Measurements from ENCODE around the gene MAEA. TPM values are rescaled to one million over a fixed set of nuclear protein-coding genes. Genes with fewer than 3 reads are reported as not detected.

MAEA gene
- total RNA-seq, 1 donor from 2014 or later = 65.8 TPM

- Histone ChIP-seq H3K36me3 (peaks cover 63% of the 10 kb centered on the region), H3K4me1 (peaks cover 3% of the 10 kb centered on the region), H3K27me3 (ENCODE audit: low read depth) (no peaks in the 10 kb centered on the region), H3K9me3 (no peaks in the 10 kb centered on the region), H3K4me3 (no peak overlapping the region), H3K27ac (no peak overlapping the region)
- no peak for TF ChIP-seq CTCF (IDR thresholded peaks at IDR 0.05)
- no peak for ATAC-seq
- no peak for DNase-seq
- intact Hi-C loops (cut with DNase I) = no loop called here
Observed at GRCh38 chr4:1338752-1339414, 49.2 kb downstream of the MAEA start.

DNA sequence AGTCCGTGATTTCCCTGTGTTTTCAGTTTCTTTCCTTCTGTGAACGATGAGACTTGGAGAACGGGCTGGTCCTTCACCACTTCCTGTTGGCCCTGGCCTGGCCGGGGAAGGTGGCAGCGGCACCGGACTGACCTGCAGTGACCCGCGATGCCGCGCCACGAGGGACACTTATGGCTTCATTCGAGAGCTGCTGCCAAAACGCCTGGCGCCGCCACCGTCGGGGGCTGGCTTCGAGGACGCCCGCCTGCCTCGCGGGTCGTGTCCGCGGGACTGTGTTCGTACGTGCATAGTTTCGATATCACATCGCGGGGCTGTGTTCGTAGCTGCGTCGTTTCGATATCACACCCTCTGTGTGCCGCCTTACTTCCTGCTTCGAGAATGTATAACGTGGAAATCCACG, 49.8 kb downstream of the MAEA start:
- Histone ChIP-seq H3K36me3 (peaks cover 59% of the 10 kb centered on the region), H3K4me1 (peaks cover under 1% of the 10 kb centered on the region), H3K27ac (no peak overlapping the region), H3K27me3 (ENCODE audit: low read depth) (no peaks in the 10 kb centered on the region), H3K4me3 (no peak overlapping the region), H3K9me3 (no peaks in the 10 kb centered on the region)
- no peak for TF ChIP-seq CTCF (IDR thresholded peaks at IDR 0.05)
- intact Hi-C loops (cut with DNase I) = no loop called here
- DNase-seq = peak; percentile 44
- no peak for ATAC-seq

DNA sequence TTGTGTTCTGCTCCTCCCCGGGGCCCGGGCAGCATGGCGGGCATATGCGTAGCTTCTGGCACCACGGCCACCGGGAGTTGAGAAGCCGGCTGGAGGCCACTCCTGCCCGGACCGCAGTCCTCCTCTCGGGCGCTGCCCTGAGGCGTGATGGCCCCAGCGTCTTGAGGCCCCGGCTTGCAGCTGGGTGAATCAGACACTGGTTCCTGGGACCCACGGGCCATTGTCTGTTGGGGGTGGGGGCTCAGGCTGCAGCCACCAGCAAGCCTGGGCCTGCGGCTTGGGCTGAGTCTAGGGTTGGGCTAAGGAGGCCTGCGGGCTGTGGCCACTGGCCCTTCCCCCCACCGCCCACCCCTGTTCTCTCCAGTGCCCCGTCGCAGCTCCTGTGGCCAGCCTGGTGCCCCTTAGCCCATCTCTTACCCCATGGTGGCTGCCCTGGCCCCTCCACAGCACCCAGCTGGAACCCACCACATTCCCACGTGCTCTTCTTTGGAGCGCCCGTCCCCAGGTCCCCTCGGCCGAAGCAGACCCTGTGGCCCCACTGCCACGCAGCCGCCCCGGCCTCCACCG, 50.6 kb downstream of the MAEA start:
- intact Hi-C loops (cut with DNase I) = no loop called here
- H3K27me3 ChIP-seq (ENCODE audit: low read depth) = no peaks in the 10 kb centered on the region
- ATAC-seq (peak in 1 of 2 donors; percentile 11), DNase-seq (no peak)
- no peak overlapping the region for H3K27ac ChIP-seq
- peaks cover 6% of the 10 kb centered on the region for H3K4me1 ChIP-seq
- no peak overlapping the region for H3K4me3 ChIP-seq
- TF ChIP-seq CTCF (IDR thresholded peaks at IDR 0.05) = no peak
- H3K9me3 ChIP-seq = no peaks in the 10 kb centered on the region
- peaks cover 52% of the 10 kb centered on the region for H3K36me3 ChIP-seq

DNA sequence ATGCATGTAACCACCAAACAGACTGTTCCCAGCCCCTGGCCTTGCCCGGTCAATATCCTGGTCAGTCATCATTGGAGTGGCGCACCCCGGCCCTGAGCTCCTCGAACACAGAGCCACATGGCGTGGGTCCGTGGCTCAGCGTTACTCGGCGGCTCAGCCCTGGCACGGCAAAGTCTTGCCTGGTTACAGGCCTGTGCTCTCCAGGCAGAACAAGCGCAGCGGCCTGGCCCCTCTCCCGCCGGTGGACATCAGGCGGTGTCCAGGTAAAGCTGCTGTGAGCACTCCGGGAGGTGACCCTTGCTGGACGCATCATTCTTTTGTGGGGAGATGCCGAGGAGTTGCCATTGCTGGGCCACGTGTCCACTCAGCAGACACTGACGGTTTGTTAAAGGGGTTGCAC, 51.2 kb downstream of the MAEA start:
- peaks cover 52% of the 10 kb centered on the region for H3K36me3 ChIP-seq
- TF ChIP-seq CTCF (IDR thresholded peaks at IDR 0.05) = no peak
- H3K9me3 ChIP-seq = no peaks in the 10 kb centered on the region
- H3K4me1 ChIP-seq = peaks cover 12% of the 10 kb centered on the region
- intact Hi-C loops (cut with DNase I) = no loop called here
- no peak overlapping the region for H3K27ac ChIP-seq
- no peak for ATAC-seq
- no peak for DNase-seq
- H3K4me3 ChIP-seq = no peak overlapping the region
- H3K27me3 ChIP-seq (ENCODE audit: low read depth) = no peaks in the 10 kb centered on the region

GRCh38 chr4:1342003-1342402, 52.3 kb downstream of the MAEA start:
- no peak for ATAC-seq
- Histone ChIP-seq H3K27me3 (ENCODE audit: low read depth) (no peaks in the 10 kb centered on the region), H3K4me1 (peaks cover 13% of the 10 kb centered on the region), H3K9me3 (no peaks in the 10 kb centered on the region), H3K27ac (no peak overlapping the region), H3K36me3 (peaks cover 46% of the 10 kb centered on the region), H3K4me3 (no peak overlapping the region)
- DNase-seq = no peak
- TF ChIP-seq CTCF (IDR thresholded peaks at IDR 0.05) = no peak
- intact Hi-C loops (cut with DNase I) = no loop called here
